ENCODE results near the gene CYBRD1. TPM values are rescaled to one million over a fixed set of nuclear protein-coding genes. Genes with fewer than 3 reads are reported as not detected.

Gene CYBRD1
- total RNA-seq, 1 donor from 2014 or later = 14.5 TPM

GRCh38 chr2:171512014-171512413, 10.3 kb upstream of the CYBRD1 start:
- FAIRE-seq (no peak), DNase-seq (ENCODE audit: low read depth) (no peak)
- Histone ChIP-seq H3K4me3 (ENCODE audit: low read depth, low read length) (no peak overlapping the region), H3K27me3 (ENCODE audit: control insufficient read depth, insufficient read depth, low read length) (peaks cover 1% of the 10 kb centered on the region), H3K36me3 (ENCODE audit: control insufficient read depth, insufficient read depth, low read length) (no peaks in the 10 kb centered on the region)
- TF ChIP-seq, protein P1, sequence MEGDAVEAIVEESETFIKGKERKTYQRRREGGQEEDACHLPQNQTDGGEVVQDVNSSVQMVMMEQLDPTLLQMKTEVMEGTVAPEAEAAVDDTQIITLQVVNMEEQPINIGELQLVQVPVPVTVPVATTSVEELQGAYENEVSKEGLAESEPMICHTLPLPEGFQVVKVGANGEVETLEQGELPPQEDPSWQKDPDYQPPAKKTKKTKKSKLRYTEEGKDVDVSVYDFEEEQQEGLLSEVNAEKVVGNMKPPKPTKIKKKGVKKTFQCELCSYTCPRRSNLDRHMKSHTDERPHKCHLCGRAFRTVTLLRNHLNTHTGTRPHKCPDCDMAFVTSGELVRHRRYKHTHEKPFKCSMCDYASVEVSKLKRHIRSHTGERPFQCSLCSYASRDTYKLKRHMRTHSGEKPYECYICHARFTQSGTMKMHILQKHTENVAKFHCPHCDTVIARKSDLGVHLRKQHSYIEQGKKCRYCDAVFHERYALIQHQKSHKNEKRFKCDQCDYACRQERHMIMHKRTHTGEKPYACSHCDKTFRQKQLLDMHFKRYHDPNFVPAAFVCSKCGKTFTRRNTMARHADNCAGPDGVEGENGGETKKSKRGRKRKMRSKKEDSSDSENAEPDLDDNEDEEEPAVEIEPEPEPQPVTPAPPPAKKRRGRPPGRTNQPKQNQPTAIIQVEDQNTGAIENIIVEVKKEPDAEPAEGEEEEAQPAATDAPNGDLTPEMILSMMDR (IDR thresholded peaks at IDR 0.05; ENCODE audit: insufficient read depth, low read length, severe bottlenecking) = no peak

GRCh38 chr2:171512683-171513195, 9.5 kb upstream of the CYBRD1 start:
- no peak for FAIRE-seq
- H3K4me3 ChIP-seq (ENCODE audit: low read depth, low read length) = no peak overlapping the region
- TF ChIP-seq, protein P1 (IDR thresholded peaks at IDR 0.05; ENCODE audit: insufficient read depth, low read length, severe bottlenecking) = no peak
- H3K36me3 ChIP-seq (ENCODE audit: control insufficient read depth, insufficient read depth, low read length) = no peaks in the 10 kb centered on the region
- peaks cover 1% of the 10 kb centered on the region for H3K27me3 ChIP-seq (ENCODE audit: control insufficient read depth, insufficient read depth, low read length)
- DNase-seq (ENCODE audit: low read depth) = no peak

DNA sequence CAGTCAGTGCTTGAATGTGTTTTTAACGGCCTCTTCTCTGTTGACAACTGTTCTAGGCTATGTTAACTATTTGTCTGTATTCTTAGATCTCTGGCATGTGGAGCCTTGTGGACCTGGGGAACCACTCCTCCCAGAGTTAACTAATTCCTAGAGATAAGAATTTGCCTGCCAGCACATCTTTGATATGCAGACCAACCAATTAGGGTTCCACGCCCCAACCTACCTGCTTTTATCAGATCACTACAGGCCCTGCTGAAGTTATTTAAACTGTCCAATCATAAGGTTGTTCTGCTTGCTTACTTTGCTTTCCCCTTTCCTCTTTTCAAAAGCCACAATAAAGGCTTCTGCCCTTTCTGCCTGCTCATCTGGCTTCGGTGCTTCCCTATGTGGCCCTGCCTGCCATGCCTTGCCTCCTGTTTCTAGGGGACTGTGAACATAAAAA, 8.5 kb upstream of the CYBRD1 start:
- Histone ChIP-seq H3K27me3 (ENCODE audit: control insufficient read depth, insufficient read depth, low read length) (peaks cover 1% of the 10 kb centered on the region), H3K4me3 (ENCODE audit: low read depth, low read length) (no peak overlapping the region), H3K36me3 (ENCODE audit: control insufficient read depth, insufficient read depth, low read length) (no peaks in the 10 kb centered on the region)
- TF ChIP-seq, protein P1 (IDR thresholded peaks at IDR 0.05; ENCODE audit: insufficient read depth, low read length, severe bottlenecking) = no peak
- no peak for FAIRE-seq
- no peak for DNase-seq (ENCODE audit: low read depth)

GRCh38 chr2:171514908-171515582, 7.2 kb upstream of the CYBRD1 start:
- no peak for DNase-seq (ENCODE audit: low read depth)
- Histone ChIP-seq H3K36me3 (ENCODE audit: control insufficient read depth, insufficient read depth, low read length) (no peaks in the 10 kb centered on the region), H3K4me3 (ENCODE audit: low read depth, low read length) (no peak overlapping the region), H3K27me3 (ENCODE audit: control insufficient read depth, insufficient read depth, low read length) (peaks cover 1% of the 10 kb centered on the region)
- FAIRE-seq = no peak
- TF ChIP-seq, protein P1 (IDR thresholded peaks at IDR 0.05; ENCODE audit: insufficient read depth, low read length, severe bottlenecking) = no peak

GRCh38 chr2:171515672-171516298, 6.5 kb upstream of the CYBRD1 start:
- no peak overlapping the region for H3K4me3 ChIP-seq (ENCODE audit: low read depth, low read length)
- H3K36me3 ChIP-seq (ENCODE audit: control insufficient read depth, insufficient read depth, low read length) = no peaks in the 10 kb centered on the region
- TF ChIP-seq, protein P1 (IDR thresholded peaks at IDR 0.05; ENCODE audit: insufficient read depth, low read length, severe bottlenecking) = no peak
- H3K27me3 ChIP-seq (ENCODE audit: control insufficient read depth, insufficient read depth, low read length) = peaks cover 1% of the 10 kb centered on the region
- FAIRE-seq (no peak), DNase-seq (ENCODE audit: low read depth) (peak; percentile 30)

Data from bronchial epithelial cell (primary cell).